ENCODE measurements around the gene VLDLR. TPM values are rescaled to one million over a fixed set of nuclear protein-coding genes. Genes with fewer than 3 reads are reported as not detected.

VLDLR gene
- total RNA-seq, 1 experiment from 2014 or later: 2.1 TPM

- Histone ChIP-seq H3K27ac (ENCODE audit: low read length) (no peak overlapping the region), H3K4me1 (ENCODE audit: control insufficient read depth, insufficient read depth, low read length) (no peaks in the 10 kb centered on the region), H3K27me3 (ENCODE audit: control insufficient read depth, insufficient read depth, low read length) (no peaks in the 10 kb centered on the region), H3K9me3 (ENCODE audit: control insufficient read depth, insufficient read depth, low read depth, low read length) (no peaks in the 10 kb centered on the region), H3K36me3 (ENCODE audit: control insufficient read depth, insufficient read depth, low read length) (no peaks in the 10 kb centered on the region), H3K4me3 (ENCODE audit: low read depth in 2 of 2, low read length in 2 of 2) (no peak overlapping the region)
- POLR2A ChIA-PET: no interaction called here
- DNase-seq (ENCODE audit: low read depth, low spot score) (no peak), ATAC-seq (no peak)
- CTCF ChIA-PET: no interaction called here
- intact Hi-C loops (cut with micrococcal nuclease; ENCODE audit: unreplicated experiment): no loop called here
- TF ChIP-seq TCF7L2 (IDR thresholded peaks at IDR 0.05; ENCODE audit: low read depth, low read length) (no peak), POLR2AphosphoS5 (IDR thresholded peaks at IDR 0.05; ENCODE audit: low read depth, low read length) (no peak), SIN3A (IDR thresholded peaks at IDR 0.05; ENCODE audit: borderline replicate concordance, insufficient read depth, low read depth, low read length) (no peak), CTCF (IDR thresholded peaks at IDR 0.05) (no peak), REST (IDR thresholded peaks at IDR 0.05; ENCODE audit: insufficient read depth in 1 of 2, low read depth in 2 of 2, low read length in 1 of 2) (no peak)
- in situ Hi-C loops (cut with HindIII; ENCODE audit: low pct_unique_long_range_greater_than_20kb, low sequenced_read_pairs): no loop called here
- no TSS peak for BruUV-seq (replicated peaks)
These were observed 57.4 kb downstream of the VLDLR start for GRCh38 chr9:2679011-2679410.

GRCh38 chr9:2681981-2682380 is 60.4 kb downstream of the VLDLR start:
- no TSS peak for BruUV-seq (replicated peaks)
- ChIA-PET POLR2A (no interaction called here), CTCF (no interaction called here)
- H3K36me3 ChIP-seq (ENCODE audit: control insufficient read depth, insufficient read depth, low read length): no peaks in the 10 kb centered on the region
- intact Hi-C loops (cut with micrococcal nuclease; ENCODE audit: unreplicated experiment) (no loop called here), in situ Hi-C loops (cut with HindIII; ENCODE audit: low pct_unique_long_range_greater_than_20kb, low sequenced_read_pairs) (no loop called here)
- no peaks in the 10 kb centered on the region for H3K9me3 ChIP-seq (ENCODE audit: control insufficient read depth, insufficient read depth, low read depth, low read length)
- TF ChIP-seq CTCF (IDR thresholded peaks at IDR 0.05) (no peak), TCF7L2 (IDR thresholded peaks at IDR 0.05; ENCODE audit: low read depth, low read length) (no peak), POLR2AphosphoS5 (IDR thresholded peaks at IDR 0.05; ENCODE audit: low read depth, low read length) (no peak), SIN3A (IDR thresholded peaks at IDR 0.05; ENCODE audit: borderline replicate concordance, insufficient read depth, low read depth, low read length) (no peak), REST (IDR thresholded peaks at IDR 0.05; ENCODE audit: insufficient read depth in 1 of 2, low read depth in 2 of 2, low read length in 1 of 2) (no peak)
- ATAC-seq: no peak
- H3K4me1 ChIP-seq (ENCODE audit: control insufficient read depth, insufficient read depth, low read length): no peaks in the 10 kb centered on the region
- H3K27me3 ChIP-seq (ENCODE audit: control insufficient read depth, insufficient read depth, low read length): no peaks in the 10 kb centered on the region
- no peak overlapping the region for H3K27ac ChIP-seq (ENCODE audit: low read length)
- no peak for DNase-seq (ENCODE audit: low read depth, low spot score)
- H3K4me3 ChIP-seq (ENCODE audit: low read depth in 2 of 2, low read length in 2 of 2): no peak overlapping the region
